Astrocyte of the cerebellum (primary cell): Measurements from ENCODE around the gene PRKG1.

Experiments used
- DNase-seq: peaks from one replicate; pipeline ENCODE4 v3.0.0-alpha.2; 2011; ENCODE audit warnings: low read depth
- H3K4me3 ChIP-seq: 2 replicates; pipeline ENCODE4 v1.5.1; 2011; ENCODE audit warnings: mild to moderate bottlenecking, low read depth, low read length, moderate library complexity
- in situ Hi-C: cut with HindIII; loops from 2 replicates; pipeline ENCODE4 v1.10.0; 2017; ENCODE audit warnings: low sequenced_read_pairs
- TF ChIP-seq, protein P1 (sequence below): IDR thresholded peaks from 2 replicates; pipeline ENCODE4 v1.5.1; 2012; ENCODE audit warnings: low read length, low read depth, moderate library complexity, mild to moderate bottlenecking; ENCODE audit errors: missing control alignments

Gene PRKG1

DNA sequence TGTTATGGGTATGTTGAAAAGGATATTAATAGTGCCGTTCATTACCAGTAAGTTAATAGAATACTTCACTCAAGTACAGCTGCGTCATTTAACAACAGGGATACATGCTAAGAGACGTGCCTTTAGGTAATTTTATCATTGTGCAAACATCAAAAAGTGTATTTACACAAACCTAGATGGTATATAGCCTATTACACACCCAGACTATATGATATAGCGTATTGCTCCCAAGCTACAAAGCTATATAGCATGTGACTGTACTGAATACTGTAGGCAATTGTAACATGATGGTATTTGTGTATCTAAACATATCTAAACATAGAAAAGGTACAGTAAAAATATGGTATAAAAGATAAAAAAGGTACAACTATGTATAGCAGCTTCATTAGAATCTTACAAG is 11.1 kb upstream of the PRKG1 start:
- in situ Hi-C loops = loop anchor here (25.0 kb wide), 1 partner anchor 899 kb away; no protein-coding TSS in a partner anchor
- TF ChIP-seq, protein P1, sequence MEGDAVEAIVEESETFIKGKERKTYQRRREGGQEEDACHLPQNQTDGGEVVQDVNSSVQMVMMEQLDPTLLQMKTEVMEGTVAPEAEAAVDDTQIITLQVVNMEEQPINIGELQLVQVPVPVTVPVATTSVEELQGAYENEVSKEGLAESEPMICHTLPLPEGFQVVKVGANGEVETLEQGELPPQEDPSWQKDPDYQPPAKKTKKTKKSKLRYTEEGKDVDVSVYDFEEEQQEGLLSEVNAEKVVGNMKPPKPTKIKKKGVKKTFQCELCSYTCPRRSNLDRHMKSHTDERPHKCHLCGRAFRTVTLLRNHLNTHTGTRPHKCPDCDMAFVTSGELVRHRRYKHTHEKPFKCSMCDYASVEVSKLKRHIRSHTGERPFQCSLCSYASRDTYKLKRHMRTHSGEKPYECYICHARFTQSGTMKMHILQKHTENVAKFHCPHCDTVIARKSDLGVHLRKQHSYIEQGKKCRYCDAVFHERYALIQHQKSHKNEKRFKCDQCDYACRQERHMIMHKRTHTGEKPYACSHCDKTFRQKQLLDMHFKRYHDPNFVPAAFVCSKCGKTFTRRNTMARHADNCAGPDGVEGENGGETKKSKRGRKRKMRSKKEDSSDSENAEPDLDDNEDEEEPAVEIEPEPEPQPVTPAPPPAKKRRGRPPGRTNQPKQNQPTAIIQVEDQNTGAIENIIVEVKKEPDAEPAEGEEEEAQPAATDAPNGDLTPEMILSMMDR = no peak
- no peak for DNase-seq
- no peak overlapping the region for H3K4me3 ChIP-seq

GRCh38 chr10:51063659-51064535 is 10.4 kb upstream of the PRKG1 start:
- H3K4me3 ChIP-seq = no peak overlapping the region
- DNase-seq = peak; percentile 45
- TF ChIP-seq, protein P1 = peak; percentile 32
- in situ Hi-C loops = loop anchor here (25.0 kb wide), 1 partner anchor 898 kb away; no protein-coding TSS in a partner anchor

DNA sequence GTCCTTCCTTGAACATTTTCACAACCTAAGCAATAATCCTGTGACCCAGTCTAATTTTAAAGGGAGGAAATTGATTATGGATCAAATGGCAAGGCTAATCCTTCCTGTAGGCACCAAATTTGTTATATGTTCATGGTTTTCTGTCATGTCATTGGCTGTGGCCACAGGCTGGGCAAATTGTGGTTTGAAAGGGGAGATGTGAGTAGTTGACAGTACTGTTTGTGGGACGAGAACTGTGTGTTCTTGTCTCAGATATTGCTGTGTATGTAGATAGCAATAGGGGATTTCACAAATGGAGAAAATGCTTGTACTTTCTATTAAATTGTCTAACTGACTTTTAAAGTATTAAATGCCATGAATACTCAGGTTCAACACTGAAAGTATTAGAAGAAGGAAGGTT is 8.1 kb upstream of the PRKG1 start:
- DNase-seq = no peak
- TF ChIP-seq, protein P1 = no peak
- H3K4me3 ChIP-seq = no peak overlapping the region
- in situ Hi-C loops = loop anchor here (25.0 kb wide), 1 partner anchor 896 kb away; no protein-coding TSS in a partner anchor

DNA sequence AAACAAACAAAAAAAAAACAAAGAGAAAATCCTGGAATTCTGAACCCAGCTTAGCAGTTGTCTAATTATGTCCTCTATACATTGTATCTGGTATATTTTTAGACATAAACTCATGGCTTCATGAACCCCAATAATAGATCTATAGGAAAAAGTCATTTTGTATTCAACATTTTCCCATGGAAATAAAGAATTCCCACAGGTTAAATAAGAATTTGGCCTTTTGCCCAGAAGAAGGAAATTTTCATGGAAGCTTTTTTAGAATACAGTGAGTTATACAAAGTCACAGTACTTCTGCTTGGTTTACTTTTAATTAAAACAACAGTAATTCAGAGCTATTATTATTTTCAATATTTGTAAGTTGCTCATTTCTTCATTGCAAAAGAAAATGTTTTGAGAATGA is 2.1 kb upstream of the PRKG1 start:
- no peak for DNase-seq
- TF ChIP-seq, protein P1 = no peak
- no peak overlapping the region for H3K4me3 ChIP-seq
- in situ Hi-C loops = loop anchor here (5.0 to 25.0 kb wide), 3 partner anchors 75 to 890 kb away; no protein-coding TSS in a partner anchor

DNA sequence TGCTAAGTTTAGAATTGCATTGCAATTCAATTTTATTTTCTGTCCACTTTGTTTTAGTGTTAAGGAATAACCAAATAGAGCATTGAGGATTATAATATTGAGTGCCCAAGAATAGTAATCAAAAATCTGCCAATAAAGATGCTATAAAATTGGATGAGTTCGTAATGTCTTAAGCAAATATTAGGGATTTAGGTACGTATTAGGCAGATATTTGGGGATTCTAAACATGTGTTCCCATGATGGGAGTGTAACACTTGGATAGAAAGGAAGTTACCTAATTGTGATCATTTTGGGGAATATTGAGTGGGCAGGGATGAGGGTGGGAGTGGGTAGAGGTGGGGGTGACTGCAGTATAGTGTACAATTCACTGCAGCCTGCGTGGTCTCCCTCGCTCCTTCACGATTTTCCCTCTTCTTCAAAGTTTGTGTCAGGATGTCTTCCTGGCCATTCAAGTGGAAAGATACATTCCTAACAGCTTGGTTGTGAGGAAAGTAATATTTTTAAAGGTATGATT is 1.3 kb upstream of the PRKG1 start:
- TF ChIP-seq, protein P1 = no peak
- in situ Hi-C loops = loop anchor here (5.0 to 25.0 kb wide), 3 partner anchors 74 to 889 kb away; no protein-coding TSS in a partner anchor
- H3K4me3 ChIP-seq = peak overlapping the region; percentile 68
- DNase-seq = no peak

DNA sequence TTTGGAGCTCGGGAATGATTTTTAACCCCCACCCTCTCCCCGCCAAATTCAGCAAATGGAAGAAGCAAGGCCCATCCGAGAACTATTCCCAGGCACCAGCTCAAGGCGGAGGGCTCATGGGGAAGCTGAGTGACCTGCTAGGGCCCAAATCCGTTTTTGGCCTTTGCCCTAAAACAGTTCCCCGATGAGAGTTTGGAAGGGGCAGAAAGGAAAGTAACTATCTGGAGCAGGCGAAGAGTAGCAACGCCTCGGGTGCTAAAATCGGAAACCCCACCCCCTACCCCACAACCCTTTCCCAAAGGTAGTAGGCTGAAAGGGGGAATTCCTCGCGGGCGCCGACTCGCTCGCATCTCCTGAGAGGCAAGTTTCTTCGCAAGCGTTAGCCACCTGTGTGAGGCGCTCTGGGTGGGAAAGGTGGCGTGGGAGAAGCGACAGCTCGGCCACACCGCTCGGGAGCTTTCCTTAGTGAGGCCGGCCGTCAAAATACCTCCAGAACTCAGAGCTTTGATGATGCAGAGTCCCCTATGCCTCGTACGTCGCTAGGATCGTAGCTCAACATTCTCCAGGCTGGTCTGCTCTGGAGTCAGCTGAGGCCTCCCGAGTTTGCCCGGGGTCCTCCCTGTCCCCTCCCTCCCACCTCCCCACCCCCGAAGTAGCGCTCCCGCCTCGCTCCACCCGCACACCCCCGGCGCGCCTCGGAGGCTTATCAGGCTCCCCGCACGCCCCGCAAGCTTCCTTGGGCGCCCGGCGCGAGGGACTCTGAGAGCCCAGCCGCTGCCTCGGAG is 642 bp upstream of the PRKG1 start:
- TF ChIP-seq, protein P1 = no peak
- DNase-seq = no peak
- in situ Hi-C loops = loop anchor here (5.0 to 25.0 kb wide), 3 partner anchors 74 to 889 kb away; no protein-coding TSS in a partner anchor
- peak overlapping the region; percentile 68 for H3K4me3 ChIP-seq
